ENCODE measurements around the gene CCDC32.

The CCDC32 gene

GRCh38 chr15:40512440-40512839 lies 52.4 kb downstream of the CCDC32 start:
- TF ChIP-seq CTCF (conservative IDR thresholded peaks at IDR 0.05): no peak
- peak overlapping the region; percentile 73 for H3K27ac ChIP-seq

- no peak for TF ChIP-seq CTCF (conservative IDR thresholded peaks at IDR 0.05)
- peak overlapping the region; percentile 73 for H3K27ac ChIP-seq
Measured at GRCh38 chr15:40511472-40512133, 53.2 kb downstream of the CCDC32 start.

- no peak for TF ChIP-seq CTCF (conservative IDR thresholded peaks at IDR 0.05)
- peak overlapping the region; percentile 73 for H3K27ac ChIP-seq
Measured at GRCh38 chr15:40511093-40511471, 53.8 kb downstream of the CCDC32 start.

- TF ChIP-seq CTCF (conservative IDR thresholded peaks at IDR 0.05): no peak
- no peak overlapping the region for H3K27ac ChIP-seq
Measured at GRCh38 chr15:40510201-40510600, 54.6 kb downstream of the CCDC32 start.

GRCh38 chr15:40508216-40508615 lies 56.6 kb downstream of the CCDC32 start:
- TF ChIP-seq CTCF (conservative IDR thresholded peaks at IDR 0.05): no peak

GRCh38 chr15:40506964-40507571 lies 57.8 kb downstream of the CCDC32 start:
- peak; percentile 86 for TF ChIP-seq CTCF (conservative IDR thresholded peaks at IDR 0.05)
- H3K27ac ChIP-seq: peak overlapping the region; percentile 18; the same call in 1 of the 2 replicates

More at GRCh38 chr15:40508216-40508615, 56.6 kb downstream of the CCDC32 start:
- no peak overlapping the region for H3K27ac ChIP-seq
